Measurements from ENCODE around the gene SLC4A5.

Gene SLC4A5

GRCh38 chr2:74375838-74376237 is 32.6 kb upstream of the SLC4A5 start:
- in situ Hi-C loops (cut with HindIII; ENCODE audit: low sequenced_read_pairs), result no loop called here
- DNase-seq (ENCODE audit: low read depth), result no peak
- no peak for TF ChIP-seq CTCF (IDR thresholded peaks at IDR 0.05; ENCODE audit: low read depth, low read length, missing control alignments)
- no peak overlapping the region for H3K4me3 ChIP-seq (ENCODE audit: low read depth, low read length)

GRCh38 chr2:74374509-74375205 is 31.4 kb upstream of the SLC4A5 start:
- in situ Hi-C loops (cut with HindIII; ENCODE audit: low sequenced_read_pairs), result no loop called here
- peak overlapping the region; percentile 37 for H3K4me3 ChIP-seq (ENCODE audit: low read depth, low read length)
- TF ChIP-seq CTCF (IDR thresholded peaks at IDR 0.05; ENCODE audit: low read depth, low read length, missing control alignments), result no peak
- DNase-seq (ENCODE audit: low read depth), result peak; percentile 48

- in situ Hi-C loops (cut with HindIII; ENCODE audit: low sequenced_read_pairs), result no loop called here
- H3K4me3 ChIP-seq (ENCODE audit: low read depth, low read length), result peak overlapping the region; percentile 37
Observed at GRCh38 chr2:74373985-74374384, 30.8 kb upstream of the SLC4A5 start.

GRCh38 chr2:74373221-74373676 is 30.0 kb upstream of the SLC4A5 start:
- H3K4me3 ChIP-seq (ENCODE audit: low read depth, low read length), result no peak overlapping the region
- no peak for TF ChIP-seq CTCF (IDR thresholded peaks at IDR 0.05; ENCODE audit: low read depth, low read length, missing control alignments)
- in situ Hi-C loops (cut with HindIII; ENCODE audit: low sequenced_read_pairs), result no loop called here
- DNase-seq (ENCODE audit: low read depth), result no peak

More at GRCh38 chr2:74373985-74374384, 30.8 kb upstream of the SLC4A5 start:
- TF ChIP-seq CTCF (IDR thresholded peaks at IDR 0.05; ENCODE audit: low read depth, low read length, missing control alignments), result no peak
- DNase-seq (ENCODE audit: low read depth), result no peak

- no peak for TF ChIP-seq CTCF (IDR thresholded peaks at IDR 0.05; ENCODE audit: low read depth, low read length, missing control alignments)
- in situ Hi-C loops (cut with HindIII; ENCODE audit: low sequenced_read_pairs), result no loop called here
- no peak for DNase-seq (ENCODE audit: low read depth)
- H3K4me3 ChIP-seq (ENCODE audit: low read depth, low read length), result no peak overlapping the region
Observed at GRCh38 chr2:74372674-74373073, 29.5 kb upstream of the SLC4A5 start.

- H3K4me3 ChIP-seq (ENCODE audit: low read depth, low read length), result no peak overlapping the region
- no peak for TF ChIP-seq CTCF (IDR thresholded peaks at IDR 0.05; ENCODE audit: low read depth, low read length, missing control alignments)
- in situ Hi-C loops (cut with HindIII; ENCODE audit: low sequenced_read_pairs), result no loop called here
- no peak for DNase-seq (ENCODE audit: low read depth)
Observed at GRCh38 chr2:74371421-74371820, 28.2 kb upstream of the SLC4A5 start.
